Astrocyte of the hippocampus (primary cell): ENCODE data around the gene ETV3L.
"Not testable (repeated sequence)": the region's sequence is repeated elsewhere in the genome, so short reads cannot be mapped to it uniquely, and the experiment has no call there.

Experiments used
- DNase-seq: peaks from one replicate; pipeline ENCODE4 v3.0.0; 2011; ENCODE audit warnings: low read depth, low spot score

The ETV3L gene

GRCh38 chr1:157105298-157105987, 5.8 kb upstream of the ETV3L start:
- DNase-seq = no peak

- DNase-seq = peak; percentile 29
These were observed 5.1 kb upstream of the ETV3L start for GRCh38 chr1:157104598-157105293.

GRCh38 chr1:157103268-157103667, 3.7 kb upstream of the ETV3L start:
- no peak for DNase-seq

- DNase-seq = no peak
These were observed 1.5 kb upstream of the ETV3L start for GRCh38 chr1:157101149-157101548.

GRCh38 chr1:157098987-157099632, 498 bp downstream of the ETV3L start:
- not testable (repeated sequence) for DNase-seq

GRCh38 chr1:157098519-157098918, 1.1 kb downstream of the ETV3L start:
- DNase-seq = no peak

GRCh38 chr1:157097692-157098091, 1.9 kb downstream of the ETV3L start:
- no peak for DNase-seq

- DNase-seq = no peak
These were observed 2.7 kb downstream of the ETV3L start for GRCh38 chr1:157096881-157097280.

- no peak for DNase-seq
These were observed 4.1 kb downstream of the ETV3L start for GRCh38 chr1:157095551-157095950.

GRCh38 chr1:157095091-157095490, 4.5 kb downstream of the ETV3L start:
- DNase-seq = no peak

GRCh38 chr1:157092831-157093230, 6.8 kb downstream of the ETV3L start:
- no peak for DNase-seq

GRCh38 chr1:157091668-157092273, 7.8 kb downstream of the ETV3L start:
- no peak for DNase-seq

- no peak for DNase-seq
These were observed 8.4 kb downstream of the ETV3L start for GRCh38 chr1:157091186-157091585.

GRCh38 chr1:157090771-157091170, 8.8 kb downstream of the ETV3L start:
- DNase-seq = no peak

- DNase-seq = peak; percentile 88
These were observed 9.4 kb downstream of the ETV3L start for GRCh38 chr1:157090196-157090647.

- no peak for DNase-seq
These were observed 9.8 kb downstream of the ETV3L start for GRCh38 chr1:157089789-157090188.

- DNase-seq = no peak
These were observed 11.0 kb downstream of the ETV3L start for GRCh38 chr1:157088607-157089006.

GRCh38 chr1:157087030-157087429, 12.6 kb downstream of the ETV3L start:
- DNase-seq = no peak

GRCh38 chr1:157086299-157086698, 13.3 kb downstream of the ETV3L start:
- DNase-seq = no peak

GRCh38 chr1:157085421-157085820, 14.2 kb downstream of the ETV3L start:
- no peak for DNase-seq

- no peak for DNase-seq
These were observed 14.9 kb downstream of the ETV3L start for GRCh38 chr1:157084720-157085119.

- peak; percentile 64 for DNase-seq
These were observed 17.9 kb downstream of the ETV3L start for GRCh38 chr1:157081707-157082106.
